Measurements from ENCODE around the gene MYL7.
A peak's percentile ranks its signal among the peaks of the same experiment; 100 is the strongest.
"Not testable (repeated sequence)": the region's sequence is repeated elsewhere in the genome, so short reads cannot be mapped to it uniquely, and the experiment has no call there.

MYL7 gene

DNA sequence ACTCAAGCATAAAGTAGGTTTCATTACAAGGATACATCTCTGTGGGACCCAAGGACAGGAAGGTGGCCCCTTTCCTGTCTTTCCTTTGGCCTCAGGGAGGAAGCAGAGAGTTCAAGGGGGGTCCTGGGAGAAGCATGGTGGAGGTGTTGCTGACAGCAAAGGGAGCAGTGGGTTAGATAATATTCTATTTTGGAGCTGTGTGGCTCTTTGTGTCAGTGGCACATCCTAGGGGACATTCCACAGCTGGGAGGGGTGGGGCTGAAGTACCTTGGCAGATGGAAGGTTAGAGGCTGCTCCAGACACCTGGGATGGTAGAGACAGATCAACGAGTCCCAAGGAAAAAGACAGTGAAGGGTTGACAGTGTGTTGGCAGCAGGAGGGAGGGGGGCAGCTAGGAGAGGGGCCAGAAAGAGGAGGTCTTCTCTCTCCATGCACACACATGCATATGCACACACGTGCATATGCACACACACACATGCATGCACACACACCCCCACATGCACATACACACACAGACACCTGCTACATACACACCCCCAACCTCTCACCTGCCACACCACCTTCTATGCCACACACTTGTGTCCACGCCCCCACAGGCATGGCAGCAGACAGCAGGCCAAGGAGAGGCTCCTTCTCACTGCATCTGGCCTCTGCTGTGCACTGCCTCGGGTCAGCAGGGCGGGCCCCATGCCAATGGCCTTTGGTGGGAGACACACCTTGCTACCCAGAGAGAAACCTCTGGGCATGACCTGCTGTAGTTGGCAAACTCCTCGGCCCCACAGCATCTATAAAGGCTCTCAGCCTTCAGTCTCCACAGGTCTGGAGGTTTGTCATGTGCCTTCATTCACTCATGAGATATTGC lies 12.2 kb downstream of the MYL7 start:
- no peak for DNase-seq

DNA sequence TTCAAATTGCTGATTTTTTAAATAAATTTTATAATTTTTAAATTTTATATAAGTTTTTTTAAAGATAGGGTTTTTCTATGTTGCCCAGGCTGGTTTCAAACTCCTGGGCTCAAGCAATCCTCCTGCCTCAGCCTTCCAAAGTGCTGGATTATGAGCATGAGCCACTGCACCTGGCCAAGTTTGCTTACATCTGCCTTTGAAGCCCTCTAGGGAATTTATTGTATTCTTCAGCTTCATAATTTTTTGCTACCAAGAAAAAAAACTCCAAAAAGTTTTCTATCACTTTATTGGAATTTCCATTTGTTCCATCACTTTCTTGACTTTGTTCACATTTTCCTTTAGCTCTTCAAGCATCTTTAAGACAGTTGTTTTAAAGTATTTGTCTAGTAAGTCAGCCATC lies 14.0 kb downstream of the MYL7 start:
- DNase-seq = no peak

DNA sequence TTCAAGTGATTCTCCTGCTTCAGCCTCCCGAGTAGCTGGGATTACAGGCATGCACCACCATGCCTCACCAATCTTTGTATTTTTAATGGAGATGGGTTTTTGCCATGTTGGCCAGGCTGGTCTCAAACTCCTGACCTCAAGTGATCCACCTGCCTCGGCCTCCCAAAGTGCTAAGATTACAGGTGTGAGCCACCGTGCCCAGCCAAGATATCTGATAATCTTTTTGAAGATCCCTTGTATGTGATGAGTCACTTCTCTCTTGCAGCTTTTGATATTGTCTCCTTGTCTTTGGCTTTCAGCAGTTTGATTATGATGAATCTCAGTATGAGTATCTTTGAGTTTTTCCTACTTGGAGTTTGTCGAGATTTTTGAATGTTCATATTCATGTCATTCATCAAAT lies 14.6 kb downstream of the MYL7 start:
- not testable (repeated sequence) for DNase-seq

DNA sequence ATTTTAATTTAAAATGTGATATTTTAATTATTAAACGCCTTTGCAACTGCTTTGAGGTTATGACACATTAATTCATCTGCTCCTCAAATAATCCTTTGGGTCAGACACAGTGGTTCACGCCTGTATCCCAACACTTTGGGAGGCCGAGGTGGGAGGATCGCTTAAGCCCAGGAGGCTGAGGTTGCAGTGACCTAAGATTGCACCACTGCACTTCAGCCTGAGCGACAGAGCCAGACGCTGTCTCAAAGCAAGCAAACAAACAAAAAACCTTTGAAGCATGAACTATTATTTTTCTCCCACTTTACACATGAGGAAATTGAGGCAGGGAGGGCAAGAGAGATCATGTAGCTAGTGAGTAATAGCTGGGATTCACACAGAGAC lies 16.3 kb downstream of the MYL7 start:
- DNase-seq = no peak

DNA sequence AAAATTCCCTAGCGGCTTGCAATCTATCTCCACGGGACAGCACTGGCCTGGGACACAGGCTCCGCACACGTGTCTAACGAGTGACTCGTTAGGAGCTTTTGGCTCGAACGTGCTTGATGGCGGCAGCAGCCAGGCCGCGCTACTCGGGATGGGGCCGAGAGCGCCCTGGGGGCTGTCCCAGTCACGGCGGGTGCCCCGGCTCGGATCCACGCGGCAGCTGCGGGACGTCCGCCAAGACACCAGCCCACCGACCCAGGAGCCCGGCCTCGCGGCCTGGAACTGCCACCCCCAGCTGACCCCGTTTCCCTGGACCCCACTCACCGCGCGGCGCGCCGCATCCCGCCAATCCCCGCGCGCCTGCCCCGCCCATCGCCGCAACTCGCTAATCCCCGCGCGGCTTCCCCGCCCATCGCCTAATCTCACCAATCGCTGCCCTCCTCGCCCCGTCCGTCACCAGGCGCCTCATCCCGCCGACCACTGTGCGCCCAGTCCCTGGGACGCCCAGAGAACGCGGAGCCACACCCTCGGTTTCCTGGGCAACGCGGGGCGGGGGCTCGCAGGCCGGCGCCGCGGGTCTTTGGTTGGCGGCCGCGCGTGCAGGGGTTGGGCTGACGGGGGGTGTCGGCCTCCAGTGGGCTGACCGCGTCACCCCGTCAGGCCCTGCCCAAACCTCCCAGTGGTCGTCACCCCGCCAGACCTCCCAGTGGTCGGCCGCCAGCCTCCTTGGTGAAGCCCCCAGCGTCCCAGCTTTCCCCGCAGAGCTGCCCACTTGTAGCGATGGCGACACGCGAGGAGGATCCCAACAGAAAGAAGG lies 17.7 kb downstream of the MYL7 start, which contains the start of gene POLD2:
Gene POLD2, minus strand, starts transcription at position 359 of the 814 bp plus-strand sequence. CDS start 1,495 bp downstream, outside the sequence.
- DNase-seq = peak; percentile 98

DNA sequence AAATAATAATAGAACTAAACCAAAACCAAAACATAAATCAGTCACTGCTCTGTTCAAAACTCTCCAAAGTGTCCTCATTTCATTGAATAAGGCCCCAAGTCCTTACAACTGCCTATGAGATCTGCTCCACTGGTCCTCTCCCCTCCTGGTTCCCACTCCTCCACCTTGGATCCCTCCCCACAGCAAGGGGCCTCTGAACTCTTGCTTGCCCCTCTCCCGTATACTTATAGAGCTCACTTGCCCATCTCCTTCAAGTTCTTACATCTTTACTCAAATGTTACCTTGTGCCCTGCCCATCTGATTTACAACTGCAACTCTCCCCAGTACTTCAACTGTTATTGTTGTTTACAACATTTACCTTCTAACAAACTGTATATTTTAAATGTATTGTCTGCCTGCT lies 18.6 kb downstream of the MYL7 start:
- no peak for DNase-seq

DNA sequence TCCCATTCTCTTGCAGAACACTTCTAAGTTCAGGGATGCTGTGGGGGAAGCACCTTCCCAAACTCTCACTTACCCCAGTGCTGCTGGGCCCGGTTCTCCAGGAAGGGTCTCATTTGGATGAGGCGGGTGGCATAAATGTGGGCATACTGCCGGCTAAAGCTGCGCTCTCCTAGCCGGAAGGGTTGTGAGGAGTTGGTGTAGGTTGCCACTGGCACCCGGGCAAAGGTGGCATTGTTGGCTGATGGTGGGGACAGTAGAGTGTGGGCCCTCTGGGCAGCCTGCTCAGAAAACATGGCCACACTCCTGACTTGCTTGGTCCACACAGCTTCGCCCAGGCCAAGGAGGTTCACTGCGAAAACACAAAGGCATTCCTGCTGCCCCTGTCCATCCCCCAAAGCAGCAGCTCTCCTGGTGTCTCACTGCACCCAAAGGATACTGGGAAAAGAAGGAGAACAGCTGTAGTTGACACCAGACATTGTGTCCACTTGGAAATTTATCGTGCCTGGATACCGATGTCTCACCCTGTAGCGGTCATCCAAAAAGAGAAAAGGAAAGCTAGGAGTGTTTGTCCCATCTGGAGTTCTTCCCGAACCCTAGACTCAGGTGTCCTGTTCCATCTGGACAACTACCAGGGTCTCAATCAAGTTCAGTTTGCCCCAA lies 19.2 kb downstream of the MYL7 start:
- no peak for DNase-seq

DNA sequence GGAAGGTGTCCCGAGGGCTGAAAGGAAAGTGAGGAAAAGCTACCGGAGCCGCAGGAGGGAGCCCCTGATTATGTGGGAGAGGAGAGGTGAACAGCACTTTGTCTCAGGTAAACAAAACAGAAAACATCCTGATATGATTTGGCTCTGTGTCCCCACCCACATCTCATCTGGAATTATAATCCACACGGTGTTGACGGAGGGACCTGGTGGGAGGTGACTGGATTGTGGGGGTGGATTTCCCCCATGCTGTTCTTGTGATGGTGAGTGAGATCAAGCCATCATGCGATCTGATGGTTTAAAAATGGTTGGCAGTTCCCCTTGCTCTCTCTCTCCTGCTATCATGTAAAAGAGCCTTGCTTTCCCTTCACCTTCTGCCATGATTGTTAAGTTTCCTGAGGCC lies 20.7 kb downstream of the MYL7 start:
- DNase-seq = no peak

DNA sequence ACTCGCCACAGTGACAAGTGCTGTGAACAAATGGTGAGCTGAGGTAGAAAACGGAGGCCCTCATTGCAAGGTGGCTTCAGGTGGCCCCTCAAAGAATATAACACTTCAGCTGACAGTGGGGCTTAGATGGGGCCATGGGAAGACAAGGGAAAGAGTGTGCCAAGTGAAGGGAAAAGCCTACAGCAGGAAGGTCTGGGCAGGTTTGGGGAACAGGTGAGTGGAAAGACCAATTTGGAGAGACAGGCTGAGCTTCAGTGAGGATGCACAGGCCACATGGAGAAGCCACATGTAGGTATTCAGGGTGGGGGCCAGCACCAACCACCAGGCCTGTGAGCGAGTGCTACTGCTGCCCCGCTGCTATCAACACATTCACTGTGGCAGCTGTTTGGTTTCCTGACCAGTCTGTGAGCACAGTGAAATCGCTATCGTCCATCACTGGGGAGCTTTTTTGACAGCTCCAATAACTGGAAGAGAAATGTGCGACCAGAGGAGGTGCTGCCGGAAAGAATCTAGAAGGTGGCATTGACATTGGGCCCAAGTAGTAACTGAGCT lies 21.2 kb downstream of the MYL7 start:
- no peak for DNase-seq

DNA sequence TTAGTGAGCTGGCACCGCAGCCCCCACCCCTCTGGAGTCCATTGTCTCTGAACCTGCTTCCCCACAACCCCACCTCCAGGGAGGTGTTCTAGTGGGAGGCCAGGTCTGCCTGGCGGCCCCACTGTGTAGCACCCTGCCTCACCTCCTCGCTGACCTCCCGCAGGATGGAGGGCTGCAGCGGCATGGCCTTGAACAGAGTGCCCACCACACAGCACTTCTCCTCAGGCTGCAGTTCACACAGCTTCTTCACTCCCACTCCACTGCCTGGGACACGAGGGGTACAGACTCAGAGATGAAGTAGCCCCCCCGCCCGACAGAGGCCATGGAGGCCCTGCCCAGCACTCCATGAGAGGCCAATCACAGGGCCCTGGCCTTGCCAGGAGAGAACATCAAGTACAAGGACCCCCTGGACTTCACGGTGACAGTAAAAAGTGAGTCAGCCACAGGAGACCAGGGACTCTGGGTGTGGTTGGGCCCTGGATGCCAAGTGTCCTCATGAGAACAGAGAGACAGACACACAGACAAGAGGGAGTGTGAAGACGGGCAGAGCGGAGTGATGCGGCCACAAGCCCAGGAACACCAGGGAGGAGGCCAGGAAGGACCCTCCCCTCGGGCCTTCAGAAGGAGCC lies 23.2 kb downstream of the MYL7 start:
- DNase-seq = no peak

DNA sequence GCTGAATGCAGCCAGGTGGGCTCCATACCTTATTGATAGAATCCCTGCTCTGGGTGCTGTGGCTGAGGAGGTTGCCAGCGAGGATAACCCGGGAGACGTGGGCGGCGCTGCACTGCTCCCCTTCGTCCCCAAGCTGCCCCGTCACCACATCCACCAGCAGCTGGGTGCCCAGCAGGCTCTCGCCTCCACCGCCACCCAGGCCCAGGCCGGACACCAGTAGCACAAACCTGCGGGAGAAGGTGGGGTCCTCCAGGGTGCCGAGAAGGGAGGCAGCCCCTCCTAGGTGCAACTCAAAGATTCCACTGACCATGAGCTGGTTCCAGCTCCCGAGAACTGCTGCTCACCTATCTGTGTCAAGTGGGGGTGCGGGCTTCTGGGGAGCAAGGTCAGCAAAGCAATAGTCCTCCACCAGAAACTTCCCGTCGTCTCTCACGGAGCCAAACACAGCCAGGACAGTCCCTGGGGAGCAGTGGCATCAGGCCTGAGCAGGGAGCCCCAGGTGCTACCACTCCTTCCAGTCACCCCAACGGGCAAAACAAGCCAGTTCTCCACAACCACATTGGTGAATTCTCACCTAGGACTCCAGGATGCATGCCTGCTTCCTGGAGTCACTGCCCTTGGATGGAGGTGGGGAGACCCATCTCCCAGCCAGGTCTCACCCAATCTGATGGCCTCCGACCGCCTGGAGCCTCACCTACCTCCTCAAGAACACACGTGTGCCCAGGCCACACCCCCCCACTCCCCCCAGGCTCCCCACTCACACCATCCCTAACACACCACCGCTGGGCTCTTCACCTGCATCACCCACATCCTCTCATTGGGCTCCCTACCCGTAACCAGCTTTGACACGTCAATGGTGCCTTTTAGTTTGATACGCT lies 24.1 kb downstream of the MYL7 start:
- DNase-seq = no peak

DNA sequence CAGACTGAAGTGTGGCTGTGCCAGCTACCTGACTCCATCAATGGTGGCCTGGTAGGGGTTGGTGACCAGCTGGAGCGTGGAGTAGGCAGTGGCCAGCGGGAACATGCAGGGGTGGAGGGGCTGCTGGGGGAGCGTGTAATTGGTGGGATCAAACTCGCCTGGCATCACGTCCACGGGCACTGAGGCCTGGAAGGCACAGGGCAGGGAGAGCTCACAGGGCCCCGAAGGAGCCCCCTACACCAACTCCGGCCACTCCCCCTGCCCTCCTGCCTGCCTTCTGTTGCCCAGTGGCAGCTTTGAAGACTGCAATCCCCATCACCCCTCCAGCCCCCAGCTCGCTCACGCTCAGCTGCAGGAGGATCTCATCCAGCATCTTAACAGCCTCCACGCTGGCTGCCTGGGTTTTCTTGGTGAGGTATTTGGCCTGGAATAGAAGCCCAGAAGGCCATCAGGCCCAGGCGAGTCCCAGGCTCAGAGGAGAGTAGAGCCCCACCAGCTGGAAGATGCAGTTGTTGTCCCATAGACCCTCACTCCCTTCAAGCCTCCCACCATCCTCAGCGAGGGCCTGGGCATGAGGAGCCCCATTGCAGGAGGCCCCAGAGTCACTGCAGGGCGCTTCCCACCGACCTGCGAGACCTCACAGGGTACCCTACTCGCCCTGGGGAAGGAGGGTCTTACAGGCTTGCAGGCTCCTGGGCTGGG lies 24.9 kb downstream of the MYL7 start:
- no peak for DNase-seq

DNA sequence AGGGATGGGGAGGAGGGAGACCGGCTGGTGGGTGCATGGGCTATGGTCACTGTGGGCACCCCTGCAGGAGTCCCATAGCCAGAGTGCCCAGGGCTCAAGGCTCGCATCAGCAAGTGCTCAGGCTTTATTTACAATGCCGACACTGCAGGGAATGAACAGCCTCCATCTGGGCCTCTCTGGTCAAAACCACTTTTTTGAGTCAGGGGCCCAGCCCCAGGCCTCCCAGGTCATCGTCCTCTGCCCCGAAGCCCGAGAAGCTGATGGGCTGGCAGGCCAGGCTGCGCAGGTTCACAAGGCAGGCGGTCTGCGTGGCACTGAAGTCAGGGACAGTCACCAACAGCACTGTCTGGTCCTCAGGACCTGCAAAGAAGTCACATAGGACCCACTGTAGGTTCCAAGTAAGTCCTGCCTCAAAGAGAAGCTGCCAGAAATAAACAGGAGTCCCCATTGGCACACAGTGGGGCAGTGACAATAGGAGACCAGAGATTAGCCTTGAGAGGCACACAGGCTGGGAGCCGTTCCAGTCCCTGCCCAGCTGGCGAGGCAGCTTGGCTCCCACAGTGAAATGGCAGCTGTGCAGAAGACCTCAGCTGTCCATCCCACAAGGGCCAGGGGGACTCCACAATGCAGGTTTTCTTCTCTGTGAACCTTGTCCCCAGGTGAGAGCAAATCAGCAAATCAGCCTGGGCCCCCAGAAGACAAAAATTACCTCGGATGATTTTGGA lies 26.4 kb downstream of the MYL7 start:
- DNase-seq = no peak

DNA sequence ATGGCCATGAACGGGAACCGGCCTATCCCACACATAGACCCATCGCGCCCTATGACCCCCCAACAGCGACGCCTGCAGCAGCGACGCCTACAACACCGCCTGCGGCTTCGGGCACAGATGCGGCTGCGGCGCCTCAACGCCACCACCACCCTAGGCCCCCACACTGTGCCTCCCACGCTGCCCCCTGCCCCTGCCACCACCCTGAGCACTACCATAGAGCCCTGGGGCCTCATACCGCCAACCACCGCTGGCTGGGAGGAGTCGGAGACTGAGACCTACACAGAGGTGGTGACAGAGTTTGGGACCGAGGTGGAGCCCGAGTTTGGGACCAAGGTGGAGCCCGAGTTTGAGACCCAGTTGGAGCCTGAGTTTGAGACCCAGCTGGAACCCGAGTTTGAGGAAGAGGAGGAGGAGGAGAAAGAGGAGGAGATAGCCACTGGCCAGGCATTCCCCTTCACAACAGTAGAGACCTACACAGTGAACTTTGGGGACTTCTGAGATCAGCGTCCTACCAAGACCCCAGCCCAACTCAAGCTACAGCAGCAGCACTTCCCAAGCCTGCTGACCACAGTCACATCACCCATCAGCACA lies 27.3 kb downstream of the MYL7 start:
- DNase-seq = no peak

DNA sequence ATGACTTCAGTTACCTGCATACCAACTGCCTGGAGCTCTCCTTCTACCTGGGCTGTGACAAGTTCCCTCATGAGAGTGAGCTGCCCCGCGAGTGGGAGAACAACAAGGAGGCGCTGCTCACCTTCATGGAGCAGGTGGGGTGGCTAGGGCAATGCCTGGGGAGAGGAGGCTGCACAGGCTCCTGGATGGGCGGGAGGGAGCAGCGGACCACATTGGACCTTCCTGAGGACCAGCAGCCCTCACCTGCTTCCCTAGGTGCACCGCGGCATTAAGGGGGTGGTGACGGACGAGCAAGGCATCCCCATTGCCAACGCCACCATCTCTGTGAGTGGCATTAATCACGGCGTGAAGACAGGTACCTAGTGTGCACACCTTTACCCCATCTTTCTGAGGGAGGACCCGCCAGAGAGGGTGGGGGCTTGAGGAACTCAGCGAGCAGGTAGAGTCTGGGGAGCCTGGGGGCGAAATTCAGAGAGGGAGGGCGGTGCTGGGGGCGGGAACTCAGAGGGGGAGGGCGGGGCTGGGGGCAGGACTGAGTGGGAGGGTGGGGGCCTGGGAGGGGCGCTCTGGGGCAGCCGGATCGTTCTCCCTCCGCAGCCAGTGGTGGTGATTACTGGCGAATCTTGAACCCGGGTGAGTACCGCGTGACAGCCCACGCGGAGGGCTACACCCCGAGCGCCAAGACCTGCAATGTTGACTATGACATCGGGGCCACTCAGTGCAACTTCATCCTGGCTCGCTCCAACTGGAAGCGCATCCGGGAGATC lies 28.0 kb downstream of the MYL7 start:
- no peak for DNase-seq

DNA sequence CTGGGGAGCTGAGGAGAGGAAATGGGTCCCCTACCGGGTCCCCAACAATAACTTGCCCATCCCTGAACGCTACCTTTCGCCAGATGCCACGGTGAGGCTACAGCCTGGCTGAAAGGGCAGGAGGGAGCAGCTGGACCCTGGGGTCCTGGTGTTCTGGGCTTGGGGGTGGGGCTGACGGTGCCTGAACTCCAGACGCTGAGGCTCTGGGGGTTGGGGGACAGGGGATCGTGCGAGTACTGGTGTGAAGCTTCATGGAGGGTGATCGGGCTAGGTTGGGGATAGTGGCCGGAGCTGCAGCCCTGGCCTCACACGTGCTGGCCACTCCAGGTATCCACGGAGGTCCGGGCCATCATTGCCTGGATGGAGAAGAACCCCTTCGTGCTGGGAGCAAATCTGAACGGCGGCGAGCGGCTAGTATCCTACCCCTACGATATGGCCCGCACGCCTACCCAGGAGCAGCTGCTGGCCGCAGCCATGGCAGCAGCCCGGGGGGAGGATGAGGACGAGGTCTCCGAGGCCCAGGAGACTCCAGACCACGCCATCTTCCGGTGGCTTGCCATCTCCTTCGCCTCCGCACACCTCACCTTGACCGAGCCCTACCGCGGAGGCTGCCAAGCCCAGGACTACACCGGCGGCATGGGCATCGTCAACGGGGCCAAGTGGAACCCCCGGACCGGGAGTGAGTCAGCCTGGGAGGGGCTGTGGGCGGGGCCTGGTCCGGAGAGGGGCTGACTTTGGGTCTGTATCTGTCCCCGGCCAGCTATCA lies 28.7 kb downstream of the MYL7 start:
- no peak for DNase-seq

DNA sequence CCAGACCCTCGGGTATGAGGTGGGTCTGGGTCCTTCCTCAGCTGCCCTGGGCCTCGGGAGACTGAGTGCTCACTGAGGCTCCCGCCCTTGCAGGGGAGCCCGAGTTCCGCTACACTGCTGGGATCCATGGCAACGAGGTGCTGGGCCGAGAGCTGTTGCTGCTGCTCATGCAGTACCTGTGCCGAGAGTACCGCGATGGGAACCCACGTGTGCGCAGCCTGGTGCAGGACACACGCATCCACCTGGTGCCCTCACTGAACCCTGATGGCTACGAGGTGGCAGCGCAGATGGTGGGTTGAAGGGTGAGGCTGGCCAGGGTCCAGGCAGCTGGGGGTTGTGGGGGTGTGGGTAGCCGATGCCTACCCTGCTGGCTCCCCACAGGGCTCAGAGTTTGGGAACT lies 29.4 kb downstream of the MYL7 start:
- no peak for DNase-seq
